Central memory CD8-positive, alpha-beta T cell (primary cell): ENCODE results near the gene CNTNAP5.
"Not testable (repeated sequence)": the region's sequence is repeated elsewhere in the genome, so short reads cannot be mapped to it uniquely, and the experiment has no call there.

Source experiments
- ATAC-seq: fragments of 150-1000 bp; cut with Tn5 transposase; replicated peaks from 2 replicates; pipeline ENCODE4 v1.10.0; 2022; ENCODE audit warnings: mild to moderate bottlenecking, moderate FRiP score, moderate number of reproducible peaks; ENCODE audit not compliant: poor library complexity, severe bottlenecking; ENCODE audit errors: extremely low read depth
- DNase-seq, 2 donors: peaks; one replicate each; pipeline ENCODE4 v3.0.0; 2021; ENCODE audit warnings: low spot score in 2 of 2
- H3K27ac Mint-ChIP-seq: one replicate; pipeline ENCODE4 v1.8.0; 2022; ENCODE audit warnings: low read depth, mild to moderate bottlenecking, moderate library complexity, mixed read lengths
- H3K27me3 Mint-ChIP-seq: one replicate; pipeline ENCODE4 v1.8.0; 2022; ENCODE audit warnings: mixed read lengths
- H3K36me3 Mint-ChIP-seq: one replicate; pipeline ENCODE4 v1.8.0; 2022; ENCODE audit warnings: mild to moderate bottlenecking, moderate library complexity, mixed read lengths; ENCODE audit not compliant: insufficient read depth
- H3K4me1 Mint-ChIP-seq: one replicate; pipeline ENCODE4 v1.8.0; 2022; ENCODE audit warnings: mixed read lengths
- H3K4me3 Mint-ChIP-seq: one replicate; pipeline ENCODE4 v1.8.0; 2022; ENCODE audit warnings: mild to moderate bottlenecking, moderate library complexity, mixed read lengths
- H3K9me3 Mint-ChIP-seq: one replicate; pipeline ENCODE4 v1.8.0; 2022; ENCODE audit warnings: mixed read lengths

Gene CNTNAP5

GRCh38 chr2:124382067-124382618 lies 357.1 kb downstream of the CNTNAP5 start:
- Mint-ChIP-seq H3K27me3 (no peaks in the 10 kb centered on the region), H3K36me3 (no peaks in the 10 kb centered on the region), H3K4me3 (no peak overlapping the region), H3K27ac (no peak overlapping the region), H3K4me1 (no peaks in the 10 kb centered on the region), H3K9me3 (peaks cover 13% of the 10 kb centered on the region)
- ATAC-seq (no peak), DNase-seq (no peak)

- no peaks in the 10 kb centered on the region for H3K4me1 Mint-ChIP-seq
- H3K4me3 Mint-ChIP-seq: no peak overlapping the region
- H3K27me3 Mint-ChIP-seq: no peaks in the 10 kb centered on the region
- no peaks in the 10 kb centered on the region for H3K36me3 Mint-ChIP-seq
- no peak overlapping the region for H3K27ac Mint-ChIP-seq
- H3K9me3 Mint-ChIP-seq: peaks cover 13% of the 10 kb centered on the region
- ATAC-seq (no peak), DNase-seq (no peak)
Observed at GRCh38 chr2:124395961-124396360, 370.9 kb downstream of the CNTNAP5 start.

- Mint-ChIP-seq H3K4me3 (no peak overlapping the region), H3K36me3 (no peaks in the 10 kb centered on the region), H3K27ac (no peak overlapping the region), H3K4me1 (no peaks in the 10 kb centered on the region), H3K9me3 (peaks cover 26% of the 10 kb centered on the region), H3K27me3 (no peaks in the 10 kb centered on the region)
- DNase-seq (no peak), ATAC-seq (no peak)
Observed at GRCh38 chr2:124402274-124402673, 377.2 kb downstream of the CNTNAP5 start.

- not testable (repeated sequence) for H3K27ac Mint-ChIP-seq, H3K36me3 Mint-ChIP-seq, H3K4me1 Mint-ChIP-seq, ATAC-seq, H3K9me3 Mint-ChIP-seq, H3K4me3 Mint-ChIP-seq, DNase-seq, H3K27me3 Mint-ChIP-seq
Observed at GRCh38 chr2:124407836-124408534, 382.9 kb downstream of the CNTNAP5 start.

GRCh38 chr2:124424074-124424473 lies 399.0 kb downstream of the CNTNAP5 start:
- H3K27ac Mint-ChIP-seq: no peak overlapping the region
- no peak for ATAC-seq
- peaks cover under 1% of the 10 kb centered on the region for H3K36me3 Mint-ChIP-seq
- H3K4me3 Mint-ChIP-seq: no peak overlapping the region
- peaks cover 39% of the 10 kb centered on the region for H3K9me3 Mint-ChIP-seq
- no peaks in the 10 kb centered on the region for H3K27me3 Mint-ChIP-seq
- DNase-seq: no peak
- no peaks in the 10 kb centered on the region for H3K4me1 Mint-ChIP-seq

GRCh38 chr2:124426122-124426521 lies 401.0 kb downstream of the CNTNAP5 start:
- H3K36me3 Mint-ChIP-seq: no peaks in the 10 kb centered on the region
- H3K9me3 Mint-ChIP-seq: peaks cover 41% of the 10 kb centered on the region
- no peak overlapping the region for H3K4me3 Mint-ChIP-seq
- H3K27ac Mint-ChIP-seq: no peak overlapping the region
- ATAC-seq (no peak), DNase-seq (no peak)
- no peaks in the 10 kb centered on the region for H3K4me1 Mint-ChIP-seq
- no peaks in the 10 kb centered on the region for H3K27me3 Mint-ChIP-seq

- no peak for DNase-seq
- Mint-ChIP-seq H3K27me3 (no peaks in the 10 kb centered on the region), H3K4me1 (no peaks in the 10 kb centered on the region), H3K27ac (no peak overlapping the region), H3K4me3 (no peak overlapping the region), H3K36me3 (no peaks in the 10 kb centered on the region), H3K9me3 (peaks cover 36% of the 10 kb centered on the region)
- ATAC-seq: no peak
Observed at GRCh38 chr2:124426625-124427024, 401.5 kb downstream of the CNTNAP5 start.

- peaks cover 11% of the 10 kb centered on the region for H3K9me3 Mint-ChIP-seq
- no peak for DNase-seq
Observed at GRCh38 chr2:124437811-124438210, 412.7 kb downstream of the CNTNAP5 start.

GRCh38 chr2:124450481-124450880 lies 425.4 kb downstream of the CNTNAP5 start:
- Mint-ChIP-seq H3K27ac (no peak overlapping the region), H3K9me3 (peaks cover 19% of the 10 kb centered on the region), H3K36me3 (no peaks in the 10 kb centered on the region), H3K4me3 (no peak overlapping the region), H3K27me3 (no peaks in the 10 kb centered on the region), H3K4me1 (no peaks in the 10 kb centered on the region)
- DNase-seq: no peak
- no peak for ATAC-seq

More at GRCh38 chr2:124437811-124438210, 412.7 kb downstream of the CNTNAP5 start:
- H3K27me3 Mint-ChIP-seq: no peaks in the 10 kb centered on the region
- no peak overlapping the region for H3K4me3 Mint-ChIP-seq
- no peaks in the 10 kb centered on the region for H3K36me3 Mint-ChIP-seq
- ATAC-seq: no peak
- H3K4me1 Mint-ChIP-seq: no peaks in the 10 kb centered on the region
- no peak overlapping the region for H3K27ac Mint-ChIP-seq

GRCh38 chr2:124476291-124476690 lies 451.2 kb downstream of the CNTNAP5 start:
- DNase-seq: no peak
- no peak for ATAC-seq
- H3K36me3 Mint-ChIP-seq: no peaks in the 10 kb centered on the region
- H3K4me1 Mint-ChIP-seq: no peaks in the 10 kb centered on the region
- H3K27me3 Mint-ChIP-seq: no peaks in the 10 kb centered on the region
- no peak overlapping the region for H3K27ac Mint-ChIP-seq
- H3K9me3 Mint-ChIP-seq: peaks cover 10% of the 10 kb centered on the region
- no peak overlapping the region for H3K4me3 Mint-ChIP-seq

GRCh38 chr2:124478761-124479160 lies 453.7 kb downstream of the CNTNAP5 start:
- DNase-seq: no peak
- Mint-ChIP-seq H3K4me3 (no peak overlapping the region), H3K27ac (no peak overlapping the region), H3K27me3 (no peaks in the 10 kb centered on the region), H3K36me3 (no peaks in the 10 kb centered on the region), H3K9me3 (peaks cover 13% of the 10 kb centered on the region), H3K4me1 (no peaks in the 10 kb centered on the region)
- no peak for ATAC-seq

GRCh38 chr2:124480958-124481357 lies 455.9 kb downstream of the CNTNAP5 start:
- Mint-ChIP-seq H3K27ac (no peak overlapping the region), H3K9me3 (peaks cover 11% of the 10 kb centered on the region), H3K4me1 (no peaks in the 10 kb centered on the region), H3K4me3 (no peak overlapping the region), H3K36me3 (no peaks in the 10 kb centered on the region), H3K27me3 (no peaks in the 10 kb centered on the region)
- ATAC-seq: no peak
- no peak for DNase-seq

GRCh38 chr2:124482044-124482443 lies 457.0 kb downstream of the CNTNAP5 start:
- ATAC-seq (no peak), DNase-seq (no peak)
- H3K4me3 Mint-ChIP-seq: no peak overlapping the region
- H3K36me3 Mint-ChIP-seq: no peaks in the 10 kb centered on the region
- H3K4me1 Mint-ChIP-seq: no peaks in the 10 kb centered on the region
- no peaks in the 10 kb centered on the region for H3K27me3 Mint-ChIP-seq
- no peak overlapping the region for H3K27ac Mint-ChIP-seq
- H3K9me3 Mint-ChIP-seq: peaks cover 11% of the 10 kb centered on the region
